A673 (cell line): ENCODE results near the gene SLC45A1. TPM values are rescaled to one million over a fixed set of nuclear protein-coding genes. Genes with fewer than 3 reads are reported as not detected.

ENCODE experiments used
- BruUV-seq: library from RNA; stranded (reverse); fragments of 400-500 nt; replicated peaks from 2 replicates; lab custom pipeline; 2021; lab: Mats Ljungman, UMichigan
- CTCF ChIA-PET: fragments of 300-600 bp; sonication (Branson Sonifier 250); formaldehyde crosslinking; loops from one replicate; lab custom pipeline; 2022; ENCODE audit warnings: antibody characterized with exemption; lab: Charles Lee
- POLR2A ChIA-PET: fragments of 300-600 bp; sonication (Branson Sonifier 250); formaldehyde crosslinking; loops from one replicate; lab custom pipeline; 2022; ENCODE audit warnings: antibody characterized with exemption; ENCODE audit not compliant: low non-redundant PET; lab: Charles Lee
- DNase-seq: peaks from one replicate; pipeline ENCODE4 v3.0.0-alpha.2; 2015; ENCODE audit warnings: low spot score
- H3K27ac ChIP-seq: fragments of 200-600 bp; sonication (generic); 2 replicates; pipeline ENCODE4 v1.5.1; 2016; ENCODE audit warnings: mixed run types, low read depth, mild to moderate bottlenecking, mixed read lengths, antibody characterized with exemption, low read length; ENCODE audit not compliant: poor library complexity, severe bottlenecking
- H3K27me3 ChIP-seq: fragments of 200-600 bp; sonication (generic); replicated peaks from 2 replicates; pipeline ENCODE4 v1.6.1; 2017; ENCODE audit warnings: mixed run types, low read depth, mild to moderate bottlenecking, mixed read lengths, antibody characterized with exemption, low read length; ENCODE audit not compliant: insufficient read depth, poor library complexity
- H3K36me3 ChIP-seq: fragments of 200-600 bp; sonication (generic); 2 replicates; pipeline ENCODE4 v1.6.1; 2016; ENCODE audit warnings: mixed run types, mild to moderate bottlenecking, mixed read lengths, antibody characterized with exemption, low read length; ENCODE audit not compliant: insufficient read depth, poor library complexity, severe bottlenecking
- H3K4me1 ChIP-seq: fragments of 200-600 bp; sonication (generic); 2 replicates; pipeline ENCODE4 v1.6.1; 2017; ENCODE audit warnings: mixed run types, mild to moderate bottlenecking, mixed read lengths, antibody characterized with exemption, low read length; ENCODE audit not compliant: insufficient read depth, poor library complexity, severe bottlenecking
- H3K4me3 ChIP-seq: fragments of 200-600 bp; sonication (generic); 2 replicates; pipeline ENCODE4 v1.5.1; 2016; ENCODE audit warnings: low read depth, mixed run types, mild to moderate bottlenecking, mixed read lengths, low read length; ENCODE audit not compliant: poor library complexity, severe bottlenecking
- H3K9me3 ChIP-seq: fragments of 200-600 bp; sonication (generic); 2 replicates; pipeline ENCODE4 v1.6.1; 2016; ENCODE audit warnings: mixed run types, low read depth, mild to moderate bottlenecking, mixed read lengths, antibody characterized with exemption, low read length; ENCODE audit not compliant: poor library complexity, severe bottlenecking
- EZH2 ChIP-seq: fragments of 200-600 bp; sonication (generic); IDR thresholded peaks from 2 replicates; pipeline ENCODE4 v1.6.1; 2017; ENCODE audit warnings: borderline replicate concordance, low read depth, mild to moderate bottlenecking, mixed read lengths, antibody characterized with exemption, low read length; ENCODE audit not compliant: poor library complexity, severe bottlenecking
- intact Hi-C: fragments of 100-400 bp; cut with micrococcal nuclease; formaldehyde crosslinking; loops from one replicate; pipeline ENCODE4 v1.10.0; 2022; ENCODE audit not compliant: unreplicated experiment
- total RNA-seq: library from RNA; stranded (reverse); gene quantifications from 2 replicates; pipeline ENCODE4 v1.2.3, GENCODE V29; 2021
- TF ChIP-seq, protein P1 (sequence below): fragments of 300-800, 200-600 bp; sonication (generic); conservative IDR thresholded peaks from 2 replicates; pipeline ENCODE4 v1.5.1; 2017; ENCODE audit warnings: low read depth, mild to moderate bottlenecking, antibody characterized with exemption, low read length, moderate library complexity, mixed read lengths

The SLC45A1 gene
- total RNA-seq, 1 experiment from 2014 or later: 0.82 TPM

DNA sequence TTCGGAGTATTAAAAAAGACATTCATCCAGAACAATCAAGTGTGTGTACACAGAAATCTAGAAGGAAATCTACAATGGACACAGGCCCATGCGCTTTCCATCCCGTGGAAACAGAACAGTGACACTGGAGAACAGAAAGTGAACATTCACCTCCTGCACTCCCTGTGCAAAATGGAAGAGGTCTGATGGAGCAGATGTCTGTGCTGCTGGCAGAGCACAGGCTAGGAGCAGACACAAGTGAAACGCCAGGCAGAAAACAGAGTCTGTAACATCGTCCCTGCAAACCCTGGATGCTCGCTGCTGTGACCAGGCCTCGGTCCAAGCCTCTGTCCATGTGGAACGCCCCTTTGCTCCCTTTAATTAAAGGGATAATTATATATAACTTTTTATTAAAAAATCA lies 36.1 kb downstream of the SLC45A1 start:
- BruUV-seq: no TSS peak

DNA sequence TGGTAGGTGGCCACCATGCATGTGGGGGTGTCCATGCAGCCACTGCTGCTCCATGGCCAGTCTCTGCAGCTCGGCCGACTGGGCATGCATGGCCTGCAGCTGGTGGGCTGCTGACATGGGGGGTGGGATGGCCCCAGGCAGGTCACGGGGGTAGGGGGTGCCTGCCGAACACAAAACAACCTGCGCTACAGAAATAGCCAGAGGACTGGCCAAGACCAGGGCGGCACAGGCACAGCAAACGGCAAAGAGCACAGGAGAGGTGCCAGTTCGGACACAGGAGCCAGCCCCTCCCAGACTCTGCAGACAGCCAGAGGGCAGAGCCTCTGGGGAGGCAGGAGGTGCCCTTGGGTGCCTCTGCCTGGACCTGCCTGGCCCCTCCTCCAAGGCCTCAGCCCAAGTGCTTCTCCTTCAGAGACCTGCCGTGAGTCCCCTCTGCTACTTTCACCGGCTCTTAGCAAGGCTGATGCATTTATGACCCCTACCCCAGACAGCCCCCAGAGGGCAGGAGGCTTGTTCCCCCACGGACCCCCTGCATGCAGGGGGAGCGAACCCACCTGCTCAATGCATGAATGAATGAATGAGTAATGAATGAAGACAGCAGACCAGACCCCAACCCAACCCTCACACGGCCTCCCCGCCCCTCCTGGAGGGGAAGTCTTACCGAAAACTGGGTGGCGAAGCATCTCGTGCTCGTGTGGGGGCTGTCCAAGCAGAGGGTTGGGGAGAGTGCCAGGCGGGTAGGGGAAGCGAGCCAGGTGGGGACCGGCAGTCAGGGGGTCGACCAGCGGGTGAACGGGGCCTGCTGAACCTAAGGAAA lies 37.7 kb downstream of the SLC45A1 start:
- Histone ChIP-seq H3K27ac (no peak overlapping the region), H3K27me3 (no peaks in the 10 kb centered on the region), H3K4me1 (peaks cover 13% of the 10 kb centered on the region), H3K4me3 (no peak overlapping the region), H3K9me3 (no peaks in the 10 kb centered on the region), H3K36me3 (peaks cover 72% of the 10 kb centered on the region)
- ChIA-PET CTCF (interaction anchor here (0.6 kb wide), 1 partner anchor 339 kb away, joined by 6 read pairs; no protein-coding TSS in a partner anchor), POLR2A (no interaction called here)
- no TSS peak for BruUV-seq
- intact Hi-C loops: loop anchor here (10.0 kb wide), 1 partner anchor 499 kb away; no protein-coding TSS in a partner anchor
- TF ChIP-seq, protein P1, sequence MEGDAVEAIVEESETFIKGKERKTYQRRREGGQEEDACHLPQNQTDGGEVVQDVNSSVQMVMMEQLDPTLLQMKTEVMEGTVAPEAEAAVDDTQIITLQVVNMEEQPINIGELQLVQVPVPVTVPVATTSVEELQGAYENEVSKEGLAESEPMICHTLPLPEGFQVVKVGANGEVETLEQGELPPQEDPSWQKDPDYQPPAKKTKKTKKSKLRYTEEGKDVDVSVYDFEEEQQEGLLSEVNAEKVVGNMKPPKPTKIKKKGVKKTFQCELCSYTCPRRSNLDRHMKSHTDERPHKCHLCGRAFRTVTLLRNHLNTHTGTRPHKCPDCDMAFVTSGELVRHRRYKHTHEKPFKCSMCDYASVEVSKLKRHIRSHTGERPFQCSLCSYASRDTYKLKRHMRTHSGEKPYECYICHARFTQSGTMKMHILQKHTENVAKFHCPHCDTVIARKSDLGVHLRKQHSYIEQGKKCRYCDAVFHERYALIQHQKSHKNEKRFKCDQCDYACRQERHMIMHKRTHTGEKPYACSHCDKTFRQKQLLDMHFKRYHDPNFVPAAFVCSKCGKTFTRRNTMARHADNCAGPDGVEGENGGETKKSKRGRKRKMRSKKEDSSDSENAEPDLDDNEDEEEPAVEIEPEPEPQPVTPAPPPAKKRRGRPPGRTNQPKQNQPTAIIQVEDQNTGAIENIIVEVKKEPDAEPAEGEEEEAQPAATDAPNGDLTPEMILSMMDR: no peak
- TF ChIP-seq EZH2: no peak
- DNase-seq: no peak

More for the DNA sequence above, 36.1 kb downstream of the SLC45A1 start:
- ChIA-PET POLR2A (no interaction called here), CTCF (no interaction called here)
- H3K4me1 ChIP-seq: peaks cover 16% of the 10 kb centered on the region
- no peak overlapping the region for H3K4me3 ChIP-seq
- no peak for DNase-seq
- H3K27me3 ChIP-seq: no peaks in the 10 kb centered on the region
- TF ChIP-seq, protein P1: no peak
- no peak for TF ChIP-seq EZH2
- intact Hi-C loops: loop anchor here (10.0 kb wide), 1 partner anchor 501 kb away; no protein-coding TSS in a partner anchor
- peaks cover 60% of the 10 kb centered on the region for H3K36me3 ChIP-seq
- H3K27ac ChIP-seq: peak overlapping the region; percentile 45
- no peaks in the 10 kb centered on the region for H3K9me3 ChIP-seq

DNA sequence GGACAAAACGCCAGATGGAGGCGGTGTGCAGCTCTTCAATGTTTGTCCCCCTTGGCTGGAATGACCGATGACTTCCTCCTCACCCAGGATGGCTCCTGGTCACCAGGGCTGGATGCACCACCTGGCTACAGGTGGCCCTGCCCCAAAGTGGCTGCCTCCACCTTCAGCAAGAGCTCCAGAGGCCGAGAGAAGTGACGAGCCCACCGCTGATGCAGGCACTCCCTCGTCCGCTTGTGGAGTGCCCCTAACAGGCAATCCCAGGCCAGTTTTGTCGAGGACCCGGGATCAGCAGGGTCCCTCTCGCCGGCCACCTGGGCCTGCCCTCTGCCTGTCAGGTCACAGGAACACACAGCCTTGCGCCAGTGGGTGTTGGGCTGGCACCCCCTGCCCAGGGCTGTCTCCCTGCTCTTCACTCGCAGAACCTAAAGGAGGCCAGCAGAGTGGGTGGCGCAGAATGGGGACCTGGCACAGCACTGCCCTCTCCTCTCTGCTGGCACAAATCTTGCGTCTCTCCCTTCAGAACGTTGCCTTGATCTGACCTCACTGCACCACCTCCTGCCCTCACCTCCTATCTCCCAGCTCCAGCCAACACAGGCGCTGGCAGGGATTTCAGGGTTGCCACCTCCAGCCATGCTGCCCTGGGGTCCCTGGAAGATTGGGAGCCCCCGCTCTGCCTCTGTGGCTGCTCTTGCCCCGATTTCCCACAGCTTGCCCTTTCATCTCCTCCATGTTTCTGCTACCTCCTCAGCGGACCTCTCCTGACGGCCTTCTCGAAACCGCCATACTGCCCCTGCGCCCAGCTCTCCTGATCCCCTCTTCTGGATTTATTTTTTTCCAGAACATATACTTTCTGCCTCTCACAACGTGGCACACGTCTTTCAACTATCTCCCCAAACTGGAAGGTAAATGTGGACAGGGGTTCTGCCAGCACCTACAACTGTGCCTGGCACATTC lies 38.6 kb downstream of the SLC45A1 start:
- peaks cover 81% of the 10 kb centered on the region for H3K36me3 ChIP-seq
- CTCF ChIA-PET: no interaction called here
- POLR2A ChIA-PET: no interaction called here
- BruUV-seq: no TSS peak
- peaks cover 13% of the 10 kb centered on the region for H3K4me1 ChIP-seq
- H3K27me3 ChIP-seq: no peaks in the 10 kb centered on the region
- no peak for DNase-seq
- no peaks in the 10 kb centered on the region for H3K9me3 ChIP-seq
- TF ChIP-seq, protein P1: no peak
- TF ChIP-seq EZH2: no peak
- intact Hi-C loops: loop anchor here (10.0 kb wide), 1 partner anchor 498 kb away; no protein-coding TSS in a partner anchor
- peak overlapping the region; percentile 37 for H3K27ac ChIP-seq
- no peak overlapping the region for H3K4me3 ChIP-seq
